Liver (tissue), 9 donors: Measurements from ENCODE around the gene NSF. TPM values are rescaled to one million over a fixed set of nuclear protein-coding genes. Genes with fewer than 3 reads are reported as not detected.

ENCODE experiments used
- DNase-seq: peaks from one replicate; pipeline ENCODE4 v3.0.0-alpha.2; 2017; ENCODE audit warnings: low spot score
- H3K27ac ChIP-seq, 2 donors: one replicate each; pipeline ENCODE4 v1.7.0; 2013; ENCODE audit warnings: inconsistent platforms in 2 of 2, low read length in 2 of 2, control low read depth in 1 of 2, low read depth in 1 of 2, mild to moderate bottlenecking in 1 of 2
- H3K27me3 ChIP-seq, 4 donors: one replicate each; pipeline versions ENCODE4 v1.6.1 to v1.7.0; 2013; ENCODE audit warnings: low read length in 3 of 4, inconsistent platforms in 1 of 4, mild to moderate bottlenecking in 1 of 4, moderate library complexity in 1 of 4; ENCODE audit not compliant: control insufficient read depth in 4 of 4, insufficient read depth in 4 of 4
- H3K36me3 ChIP-seq, 4 donors: one replicate each; pipeline versions ENCODE4 v1.6.1 to v1.7.0; 2013; ENCODE audit warnings: low read length in 3 of 4, mild to moderate bottlenecking in 3 of 4, low read depth in 1 of 4, moderate library complexity in 1 of 4; ENCODE audit not compliant: control insufficient read depth in 4 of 4, insufficient read depth in 3 of 4
- H3K4me1 ChIP-seq, 4 donors: one replicate each; pipeline versions ENCODE4 v1.6.1 to v1.7.0; 2013; ENCODE audit warnings: low read length in 3 of 4, mild to moderate bottlenecking in 3 of 4, moderate library complexity in 1 of 4; ENCODE audit not compliant: control insufficient read depth in 4 of 4, insufficient read depth in 4 of 4
- H3K4me3 ChIP-seq, 3 donors: one replicate each; pipeline versions ENCODE4 v1.6.1 to v1.7.0; 2013; ENCODE audit warnings: low read length in 3 of 3, control low read depth in 1 of 3, low read depth in 1 of 3, mild to moderate bottlenecking in 1 of 3
- H3K9ac ChIP-seq, 2 donors: one replicate each; pipeline ENCODE4 v1.7.0; 2013; ENCODE audit warnings: low read length in 2 of 2, mild to moderate bottlenecking in 2 of 2, moderate library complexity in 2 of 2, control low read depth in 1 of 2, low read depth in 1 of 2
- H3K9me3 ChIP-seq, 4 donors: one replicate each; pipeline versions ENCODE4 v1.6.1 to v1.7.0; 2013; ENCODE audit warnings: low read length in 3 of 4; ENCODE audit not compliant: control insufficient read depth in 4 of 4
- EGR1 ChIP-seq, 2 donors: IDR thresholded peaks; 2 replicates each; pipeline ENCODE4 v1.6.1; 2016 to 2018; ENCODE audit warnings: antibody characterized with exemption in 2 of 2, low read depth in 2 of 2
- FOXA1 ChIP-seq: IDR thresholded peaks from 2 replicates; pipeline ENCODE4 v1.6.1; 2016; ENCODE audit warnings: antibody characterized with exemption
- HNF4A ChIP-seq, 2 donors: conservative IDR thresholded peaks; 2 replicates each; pipeline ENCODE4 v1.6.1; 2016; ENCODE audit warnings: antibody characterized with exemption in 2 of 2, mild to moderate bottlenecking in 2 of 2
- HNF4G ChIP-seq: IDR thresholded peaks from 2 replicates; pipeline ENCODE4 v1.6.1; 2016; ENCODE audit warnings: antibody characterized with exemption
- JUND ChIP-seq, 2 donors: IDR thresholded peaks; 2 replicates each; pipeline ENCODE4 v1.6.1; 2016; ENCODE audit warnings: antibody characterized with exemption in 2 of 2
- RXRA ChIP-seq, 2 donors: IDR thresholded peaks; 2 replicates each; pipeline ENCODE4 v1.6.1; 2017 to 2018; ENCODE audit warnings: antibody characterized with exemption in 2 of 2, mild to moderate bottlenecking in 1 of 2
- TAF1 ChIP-seq: conservative IDR thresholded peaks from 2 replicates; pipeline ENCODE4 v1.6.1; 2016; ENCODE audit warnings: antibody characterized with exemption, mild to moderate bottlenecking
- YY1 ChIP-seq: IDR thresholded peaks from 2 replicates; pipeline ENCODE4 v1.6.1; 2016; ENCODE audit warnings: antibody characterized with exemption, mild to moderate bottlenecking
- WGBS: extraction: QIAGEN DNeasy Blood & Tissue Kit; methylation state at CpG from one replicate; pipeline ENCODE4 v1.1.7; 2013; 5-methylcytosine and 5-hydroxymethylcytosine counted together
- polyA plus RNA-seq, 2 donors: library from polyadenylated mRNA; stranded (reverse) in 1 of 2; unstranded in 1 of 2; fragments of 200-250 nt in 1 of 2; fragments of >200 nt in 1 of 2; fragmentation: Nextera tagmentation in 1 of 2; extraction: Ambion mirVana in 1 of 2; gene quantifications; one replicate each; pipeline versions ENCODE4 v1.2.1 to v1.2.3, GENCODE V29; 2013 to 2015
- total RNA-seq, 2 donors: library from RNA; depleted of rRNA; stranded (reverse); fragments of >200 nt; gene quantifications; one replicate each; pipeline ENCODE4 v1.2.3, GENCODE V29; 2014
- TF ChIP-seq, protein P1 (sequence below): fragments of 150-350 bp; IDR thresholded peaks from 2 replicates; pipeline ENCODE4 v1.5.1; 2017; ENCODE audit warnings: improper control_type of control experiment, low read depth, low read length; ENCODE audit not compliant: missing input control
- TF ChIP-seq, protein P2 (sequence below): IDR thresholded peaks from 2 replicates; pipeline ENCODE4 v1.6.1; 2016; ENCODE audit warnings: antibody characterized with exemption
- TF ChIP-seq, protein P3 (sequence below): IDR thresholded peaks from 2 replicates; pipeline ENCODE4 v1.6.1; 2016; ENCODE audit warnings: antibody characterized with exemption
- donor health status: healthy.
- donor health status: healthy.
- donor health status: healthy.
- donor health status: healthy.
- donor health status: healthy.

Gene NSF
- total and polyA plus RNA-seq, 4 donors = 7.5 to 24.0 (median 15.4) TPM

DNA sequence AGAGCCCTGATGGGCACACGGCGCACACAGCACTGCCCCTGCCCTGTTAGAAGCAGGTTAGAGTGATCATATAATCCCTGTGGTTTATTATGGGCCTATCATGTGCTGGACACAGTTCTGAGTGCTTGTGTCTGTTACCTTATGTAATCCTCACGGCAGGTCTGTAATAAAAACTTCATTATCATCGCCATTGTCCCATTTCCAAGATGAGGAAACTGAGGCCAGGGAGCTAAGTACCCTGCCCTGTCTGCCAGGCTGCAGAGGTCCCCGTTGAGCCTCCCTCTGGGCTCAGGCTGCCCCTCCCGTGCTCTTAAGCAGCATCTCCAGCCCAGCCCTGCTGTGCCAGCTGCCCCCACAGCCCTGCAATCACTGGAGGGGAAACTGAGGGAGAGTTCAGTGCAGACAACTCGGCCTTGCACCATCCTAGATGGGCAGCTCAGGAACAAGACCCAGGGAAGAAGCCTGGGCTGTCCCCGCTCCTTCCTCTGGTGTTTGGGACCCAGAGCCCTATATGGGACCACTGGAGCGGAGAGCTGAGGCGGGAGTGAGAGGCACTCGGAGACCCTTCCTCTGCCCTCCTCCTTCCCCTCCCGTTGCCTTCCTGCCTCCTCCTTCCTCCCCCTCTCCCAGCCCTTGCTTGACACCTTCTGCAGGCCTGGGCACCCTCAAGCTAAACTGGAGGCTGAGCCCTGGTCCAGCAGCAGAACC lies 186.0 kb downstream of the NSF start:
- WGBS = 84% methylated on average over 12 of the region's 12 CpGs
- H3K4me3 ChIP-seq = no peak overlapping the region
- no peak overlapping the region for H3K9ac ChIP-seq
- no peak overlapping the region for H3K27ac ChIP-seq
- no peaks in the 10 kb centered on the region for H3K27me3 ChIP-seq
- H3K4me1 ChIP-seq = peaks cover 4 to 11% (median 8%) of the 10 kb centered on the region in 4 donors
- TF ChIP-seq, protein P1, sequence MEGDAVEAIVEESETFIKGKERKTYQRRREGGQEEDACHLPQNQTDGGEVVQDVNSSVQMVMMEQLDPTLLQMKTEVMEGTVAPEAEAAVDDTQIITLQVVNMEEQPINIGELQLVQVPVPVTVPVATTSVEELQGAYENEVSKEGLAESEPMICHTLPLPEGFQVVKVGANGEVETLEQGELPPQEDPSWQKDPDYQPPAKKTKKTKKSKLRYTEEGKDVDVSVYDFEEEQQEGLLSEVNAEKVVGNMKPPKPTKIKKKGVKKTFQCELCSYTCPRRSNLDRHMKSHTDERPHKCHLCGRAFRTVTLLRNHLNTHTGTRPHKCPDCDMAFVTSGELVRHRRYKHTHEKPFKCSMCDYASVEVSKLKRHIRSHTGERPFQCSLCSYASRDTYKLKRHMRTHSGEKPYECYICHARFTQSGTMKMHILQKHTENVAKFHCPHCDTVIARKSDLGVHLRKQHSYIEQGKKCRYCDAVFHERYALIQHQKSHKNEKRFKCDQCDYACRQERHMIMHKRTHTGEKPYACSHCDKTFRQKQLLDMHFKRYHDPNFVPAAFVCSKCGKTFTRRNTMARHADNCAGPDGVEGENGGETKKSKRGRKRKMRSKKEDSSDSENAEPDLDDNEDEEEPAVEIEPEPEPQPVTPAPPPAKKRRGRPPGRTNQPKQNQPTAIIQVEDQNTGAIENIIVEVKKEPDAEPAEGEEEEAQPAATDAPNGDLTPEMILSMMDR = no peak
- TF ChIP-seq FOXA1 (no peak), JUND (IDR thresholded peaks at IDR 0.05) (no peak), YY1 (no peak), TAF1 (no peak)
- H3K9me3 ChIP-seq = no peaks in the 10 kb centered on the region
- DNase-seq = no peak
- no peaks in the 10 kb centered on the region for H3K36me3 ChIP-seq

DNA sequence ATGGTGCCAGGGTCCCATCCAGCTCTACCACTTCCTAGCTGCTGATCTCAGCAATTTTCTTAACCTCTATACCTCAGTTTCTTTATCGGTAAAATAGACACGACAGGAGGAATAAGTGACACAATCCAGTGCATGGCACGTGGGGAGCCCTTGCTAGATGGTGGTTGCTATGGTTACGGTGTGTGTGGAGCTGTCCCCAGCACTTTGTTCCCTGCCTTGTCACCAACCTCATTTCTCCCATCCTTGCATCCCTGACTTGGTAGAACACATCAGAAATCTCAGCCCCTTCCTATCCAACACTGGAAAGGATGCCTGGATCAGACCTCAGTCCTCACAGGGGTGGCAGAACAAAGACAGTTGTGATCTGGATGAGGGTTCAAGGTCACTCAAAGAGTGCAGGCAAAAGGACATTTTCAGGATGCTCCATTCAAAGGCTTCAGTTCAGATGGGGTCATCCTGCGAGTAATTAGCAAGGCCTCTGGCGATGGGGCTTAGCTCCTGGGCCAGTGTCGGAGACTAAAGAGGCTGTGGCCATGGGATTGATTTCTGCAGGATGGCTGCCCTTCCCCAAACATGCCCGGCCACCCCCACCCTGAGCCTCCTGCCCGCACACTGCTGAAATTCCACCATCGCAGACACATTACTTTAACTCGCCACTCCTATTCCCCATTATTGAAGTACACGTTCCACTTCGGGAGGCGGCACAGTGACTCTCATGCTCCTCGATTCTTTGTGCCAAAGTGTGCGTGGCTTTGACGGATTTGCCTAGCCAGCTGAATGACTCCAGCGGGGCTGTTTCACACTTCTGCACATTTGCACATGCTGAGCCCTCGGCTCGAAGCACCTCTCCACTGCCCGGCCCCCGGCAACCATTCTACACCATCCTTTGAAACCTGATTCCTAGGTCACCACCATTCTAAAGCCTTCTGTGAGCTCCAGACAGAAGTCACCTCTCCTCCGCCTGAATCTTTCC lies 187.8 kb downstream of the NSF start:
- TF ChIP-seq, protein P2, sequence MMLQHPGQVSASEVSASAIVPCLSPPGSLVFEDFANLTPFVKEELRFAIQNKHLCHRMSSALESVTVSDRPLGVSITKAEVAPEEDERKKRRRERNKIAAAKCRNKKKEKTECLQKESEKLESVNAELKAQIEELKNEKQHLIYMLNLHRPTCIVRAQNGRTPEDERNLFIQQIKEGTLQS = no peak
- no peak for TF ChIP-seq RXRA (IDR thresholded peaks at IDR 0.05)
- no peak for TF ChIP-seq TAF1
- no peak for TF ChIP-seq FOXA1
- no peak for TF ChIP-seq EGR1 (IDR thresholded peaks at IDR 0.05; ENCODE audit: low read depth in 2 of 2)
- TF ChIP-seq, protein P1 = no peak
- TF ChIP-seq, protein P3, sequence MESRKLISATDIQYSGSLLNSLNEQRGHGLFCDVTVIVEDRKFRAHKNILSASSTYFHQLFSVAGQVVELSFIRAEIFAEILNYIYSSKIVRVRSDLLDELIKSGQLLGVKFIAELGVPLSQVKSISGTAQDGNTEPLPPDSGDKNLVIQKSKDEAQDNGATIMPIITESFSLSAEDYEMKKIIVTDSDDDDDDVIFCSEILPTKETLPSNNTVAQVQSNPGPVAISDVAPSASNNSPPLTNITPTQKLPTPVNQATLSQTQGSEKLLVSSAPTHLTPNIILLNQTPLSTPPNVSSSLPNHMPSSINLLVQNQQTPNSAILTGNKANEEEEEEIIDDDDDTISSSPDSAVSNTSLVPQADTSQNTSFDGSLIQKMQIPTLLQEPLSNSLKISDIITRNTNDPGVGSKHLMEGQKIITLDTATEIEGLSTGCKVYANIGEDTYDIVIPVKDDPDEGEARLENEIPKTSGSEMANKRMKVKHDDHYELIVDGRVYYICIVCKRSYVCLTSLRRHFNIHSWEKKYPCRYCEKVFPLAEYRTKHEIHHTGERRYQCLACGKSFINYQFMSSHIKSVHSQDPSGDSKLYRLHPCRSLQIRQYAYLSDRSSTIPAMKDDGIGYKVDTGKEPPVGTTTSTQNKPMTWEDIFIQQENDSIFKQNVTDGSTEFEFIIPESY = no peak
- TF ChIP-seq JUND (IDR thresholded peaks at IDR 0.05) = no peak
- no peak for TF ChIP-seq HNF4G
- no peak for TF ChIP-seq HNF4A (conservative IDR thresholded peaks at IDR 0.05)
- DNase-seq = no peak
- Histone ChIP-seq H3K4me1 (peaks cover 2 to 7% (median 4%) of the 10 kb centered on the region in 4 donors), H3K9me3 (no peaks in the 10 kb centered on the region), H3K9ac (no peak overlapping the region), H3K27me3 (no peaks in the 10 kb centered on the region), H3K27ac (no peak overlapping the region), H3K36me3 (no peaks in the 10 kb centered on the region), H3K4me3 (no peak overlapping the region)
- WGBS = 78% methylated on average over 23 of the region's 23 CpGs
